Right renal cortex interstitium (tissue), 3 donors: ENCODE measurements around the gene EFCAB6. TPM values are rescaled to one million over a fixed set of nuclear protein-coding genes. Genes with fewer than 3 reads are reported as not detected.

Experiments
- DNase-seq, 3 donors: peaks; one replicate each; pipeline ENCODE4 v3.0.0-alpha.2; 2013; ENCODE audit warnings: low read depth in 3 of 3, low spot score in 2 of 3
- polyA plus RNA-seq, 3 donors: library from polyadenylated mRNA; unstranded; fragments of 120-200 nt; gene quantifications; one replicate each; pipeline ENCODE4 v1.2.1, GENCODE V29; 2013; ENCODE audit not compliant: insufficient read length in 3 of 3

The EFCAB6 gene
- polyA plus RNA-seq, 3 donors: 5.1 to 5.6 (median 5.6) TPM

DNA sequence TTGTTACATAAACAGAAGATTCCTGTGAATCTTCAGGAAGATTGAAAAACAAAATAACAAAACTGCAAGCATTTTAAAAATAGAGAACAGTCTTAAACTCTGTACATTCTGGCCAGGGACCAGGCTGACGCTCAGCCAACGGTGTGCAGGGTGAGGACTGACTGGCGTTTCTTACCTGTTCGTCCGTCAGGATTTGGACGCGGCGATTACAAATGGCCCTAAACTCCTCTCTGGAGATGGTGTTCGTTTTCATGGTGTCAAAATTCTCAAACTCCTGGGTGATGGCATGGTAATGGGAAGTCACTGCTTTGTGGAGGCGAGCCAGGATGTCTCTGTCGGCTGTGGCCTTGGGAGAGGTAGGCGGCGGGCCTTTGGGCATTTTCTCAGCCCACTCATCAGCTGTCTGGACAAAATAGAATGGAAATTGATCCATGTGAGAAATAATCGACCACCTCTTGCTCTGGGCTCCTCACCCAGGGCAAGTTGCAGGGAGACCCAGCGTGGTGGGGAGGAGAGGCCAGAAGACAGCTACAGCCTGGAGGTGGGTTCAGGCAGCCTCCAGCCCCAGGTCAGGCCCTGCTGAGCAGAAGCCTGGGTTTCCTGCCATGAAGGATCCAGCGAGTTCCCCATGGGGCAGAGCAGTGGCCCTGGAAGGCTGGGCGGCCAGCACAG is 257.3 kb downstream of the EFCAB6 start:
- no peak for DNase-seq

DNA sequence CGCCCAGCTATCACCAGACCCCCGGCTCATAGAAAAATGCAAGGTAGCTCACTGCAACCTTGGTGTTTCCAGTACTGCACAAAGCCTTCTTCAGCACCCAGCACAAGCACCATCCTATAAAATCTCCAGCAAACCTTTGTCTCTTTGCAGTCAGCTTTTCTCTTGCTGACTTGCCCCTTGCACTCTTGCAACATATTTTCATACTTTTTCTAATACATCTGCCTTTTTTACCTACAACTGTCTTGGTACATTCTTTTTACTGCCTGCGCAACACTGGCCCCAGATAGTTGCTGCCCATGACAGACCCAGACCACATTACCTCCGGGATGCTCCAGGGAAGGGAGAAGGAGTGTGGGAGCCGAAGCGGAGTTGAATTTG is 257.9 kb downstream of the EFCAB6 start:
- DNase-seq: no peak

DNA sequence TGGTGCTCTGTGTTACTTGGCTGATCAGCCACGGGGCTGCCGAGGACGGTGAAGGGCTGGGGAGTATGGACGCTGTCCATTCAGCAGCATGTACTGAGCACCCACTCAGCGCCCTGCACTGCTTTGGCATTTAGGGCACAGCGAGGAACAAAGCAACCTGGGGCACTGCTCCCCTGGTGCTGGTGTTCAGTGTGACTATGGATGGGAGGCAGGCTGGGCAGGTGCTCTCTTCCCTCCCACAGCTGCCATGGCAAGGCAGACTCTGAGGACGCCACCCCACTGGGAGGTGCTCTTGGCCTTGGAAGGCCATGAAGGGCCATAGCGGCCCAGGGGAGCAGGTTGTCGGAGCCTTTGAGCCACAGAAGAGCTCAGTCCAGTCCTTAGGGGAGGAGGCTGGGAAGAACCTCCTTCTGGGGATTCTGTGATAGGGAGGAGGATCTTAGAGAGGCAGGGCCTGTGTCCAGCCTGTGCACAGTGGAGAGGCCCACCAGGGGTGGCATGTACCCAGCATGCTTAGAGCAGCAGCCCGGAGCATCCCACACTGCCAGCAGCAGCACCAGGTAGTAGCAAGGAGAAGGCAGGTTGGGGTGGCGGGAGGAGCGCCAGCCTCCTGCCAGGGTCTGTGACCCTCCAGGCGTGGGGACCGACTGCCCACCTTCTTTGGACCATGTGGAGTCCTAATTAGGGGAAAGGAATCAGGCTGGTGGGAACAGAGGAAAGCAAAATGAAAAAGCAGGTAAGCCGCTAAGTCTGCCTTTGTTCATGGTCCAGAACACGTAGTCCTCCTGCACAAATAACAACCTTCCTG is 258.4 kb downstream of the EFCAB6 start:
- no peak for DNase-seq

DNA sequence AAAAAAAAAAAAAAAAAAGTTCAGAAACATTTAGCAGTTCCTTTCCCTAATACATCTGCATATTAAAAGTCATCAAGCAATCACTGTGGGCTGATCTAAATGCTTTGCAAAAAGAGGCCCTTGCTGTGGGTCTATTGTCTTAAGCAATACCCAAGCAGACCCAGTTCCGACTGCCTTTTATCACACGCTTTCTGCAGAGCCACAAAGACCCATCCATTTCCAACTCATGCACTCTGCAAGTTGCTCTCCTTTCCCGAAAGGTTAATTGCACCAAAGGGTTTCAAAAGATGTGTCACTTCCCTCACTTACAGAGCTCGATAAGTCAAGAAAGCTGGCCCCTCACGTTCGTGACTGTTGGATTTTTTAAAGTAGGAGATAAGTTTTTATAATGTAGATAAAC is 261.4 kb downstream of the EFCAB6 start:
- DNase-seq: no peak

DNA sequence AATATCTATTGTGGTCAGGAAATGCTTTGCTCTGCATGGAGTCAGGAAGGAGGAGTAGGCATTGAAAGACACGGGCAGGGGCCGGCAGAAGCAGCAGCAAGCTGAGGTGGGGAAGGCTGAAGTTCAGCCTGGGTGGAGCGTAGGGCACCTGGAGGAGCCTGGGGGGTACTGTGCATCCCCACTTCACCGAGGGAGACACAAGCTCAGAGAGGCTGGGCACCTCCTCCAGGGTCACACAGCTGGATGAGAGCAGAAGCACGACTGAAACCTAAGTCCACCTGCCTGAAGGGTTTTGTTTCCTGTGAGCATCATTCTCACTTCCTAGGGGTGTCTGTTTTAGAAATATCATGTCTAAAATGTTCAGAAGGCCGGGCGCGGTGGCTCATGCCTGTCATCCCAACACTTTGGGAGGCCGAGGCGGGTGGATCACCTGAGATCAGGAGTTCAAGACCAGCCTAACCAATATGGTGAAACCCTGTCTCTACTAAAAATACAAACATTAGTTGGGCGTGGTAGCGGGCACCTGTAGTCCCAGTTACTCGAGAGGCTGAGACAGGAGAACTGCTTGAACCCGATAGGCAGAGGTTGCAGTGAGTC is 262.0 kb downstream of the EFCAB6 start:
- DNase-seq: no peak

DNA sequence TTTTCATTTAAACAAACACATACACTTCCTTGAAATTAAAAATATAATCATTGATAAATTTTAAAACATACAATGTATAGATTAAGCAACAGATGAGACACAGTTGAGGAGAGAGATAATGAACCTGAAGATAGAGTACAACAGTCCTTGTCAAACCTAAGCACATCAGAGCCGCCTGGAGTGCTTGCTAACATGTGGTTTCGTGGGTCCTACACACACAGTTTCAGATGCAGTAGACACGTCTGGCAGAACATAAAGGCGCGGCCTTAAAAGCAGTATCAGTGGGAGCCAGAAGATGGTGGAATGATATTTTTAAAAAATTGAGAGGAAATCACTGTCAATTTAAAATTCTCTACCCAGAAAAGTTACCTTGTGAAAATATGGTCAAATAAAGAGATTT is 265.9 kb downstream of the EFCAB6 start:
- DNase-seq: no peak

DNA sequence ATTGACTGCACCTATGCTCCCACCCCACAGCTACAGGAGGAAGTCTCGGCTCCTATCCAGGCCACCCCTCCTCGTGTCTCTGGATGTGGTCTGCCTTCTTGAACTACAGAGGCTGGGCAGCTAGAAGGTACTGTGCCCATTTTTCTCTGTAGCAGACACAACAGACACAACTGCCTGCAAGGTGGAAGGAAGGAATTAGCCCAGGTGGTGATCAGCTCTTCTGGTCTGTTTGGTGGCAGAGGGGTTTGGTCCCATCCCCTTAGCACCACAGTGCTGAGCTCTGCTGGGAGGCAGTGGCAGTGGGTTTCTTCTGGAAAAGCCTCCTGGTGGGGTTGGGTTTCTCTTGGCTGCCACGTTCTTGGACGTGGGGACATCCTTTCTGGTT is 267.8 kb downstream of the EFCAB6 start:
- DNase-seq: no peak

DNA sequence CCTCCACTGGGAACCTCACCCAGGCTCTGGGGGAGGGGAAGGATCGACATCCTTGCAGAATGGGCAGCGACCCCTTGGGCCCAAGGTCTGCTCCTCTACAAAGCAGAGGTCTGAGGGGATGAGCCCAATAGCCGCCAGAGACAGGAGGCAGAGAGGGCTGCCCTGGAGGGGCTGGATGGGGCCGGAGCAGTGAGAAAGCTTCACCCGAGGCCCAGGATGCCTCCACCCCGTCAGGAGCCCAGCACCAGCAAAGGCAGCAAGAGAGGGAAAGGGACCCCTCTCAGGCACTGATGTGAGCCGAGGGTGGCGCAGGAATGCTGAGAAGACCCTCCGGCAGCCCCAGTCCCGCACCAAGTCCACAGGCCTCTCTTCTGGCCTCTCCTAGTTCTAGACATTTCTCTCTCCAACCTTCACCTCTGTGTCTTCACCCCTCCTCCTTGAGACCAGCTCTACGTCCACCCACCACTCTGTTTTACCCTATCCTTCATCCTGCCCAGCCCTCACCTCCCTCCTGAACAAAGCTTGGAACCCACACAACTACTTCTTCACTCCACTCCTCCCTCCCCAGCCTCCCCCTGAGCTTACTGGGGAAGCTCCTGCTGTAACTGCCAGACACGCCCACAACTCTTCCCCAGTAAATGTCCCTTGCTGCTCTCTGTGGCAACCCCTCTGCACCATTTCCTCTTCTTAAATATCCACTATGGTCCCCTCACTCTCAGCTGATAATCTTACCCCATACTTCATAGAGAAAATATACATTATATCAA is 268.4 kb downstream of the EFCAB6 start:
- no peak for DNase-seq

DNA sequence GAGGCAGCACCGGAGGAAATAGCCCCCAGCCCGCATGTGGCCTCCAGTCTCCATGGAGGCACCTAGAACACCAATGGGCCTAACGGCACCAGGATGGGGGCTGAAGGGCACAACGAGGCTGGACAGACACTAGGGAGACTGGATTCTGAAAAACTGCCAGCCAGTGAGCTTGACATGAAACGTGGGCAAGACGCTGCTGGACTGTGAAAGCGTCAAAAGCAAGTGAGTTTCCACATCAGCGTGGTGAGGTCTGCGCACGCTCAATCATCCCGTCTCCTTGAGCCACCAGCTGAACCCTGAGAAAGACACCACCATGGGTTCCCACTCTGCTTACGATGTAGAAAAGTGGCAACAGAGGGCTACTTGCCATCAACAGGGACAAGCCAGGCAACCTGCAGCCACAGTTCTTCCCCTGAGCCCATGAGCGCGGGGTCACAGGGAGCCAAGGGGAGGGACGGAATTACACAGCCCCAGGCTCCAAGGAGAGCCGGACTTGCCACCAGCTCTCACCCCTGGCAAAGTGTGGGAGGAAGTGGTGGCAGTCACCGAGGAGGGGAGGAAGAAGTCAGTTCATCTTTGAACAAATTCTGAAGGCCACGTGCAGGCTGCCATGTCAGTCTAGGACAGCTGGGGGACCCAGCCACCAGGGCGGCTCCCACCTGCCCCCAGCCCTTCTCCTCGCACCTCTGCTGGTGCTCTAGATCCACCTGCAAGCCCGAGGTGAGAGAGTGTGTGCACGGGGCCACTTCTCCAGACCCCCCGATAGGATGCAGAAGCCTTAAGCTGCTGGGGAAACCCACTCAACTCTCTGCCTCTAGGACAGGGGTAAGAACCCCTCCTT is 269.2 kb downstream of the EFCAB6 start:
- DNase-seq: no peak

DNA sequence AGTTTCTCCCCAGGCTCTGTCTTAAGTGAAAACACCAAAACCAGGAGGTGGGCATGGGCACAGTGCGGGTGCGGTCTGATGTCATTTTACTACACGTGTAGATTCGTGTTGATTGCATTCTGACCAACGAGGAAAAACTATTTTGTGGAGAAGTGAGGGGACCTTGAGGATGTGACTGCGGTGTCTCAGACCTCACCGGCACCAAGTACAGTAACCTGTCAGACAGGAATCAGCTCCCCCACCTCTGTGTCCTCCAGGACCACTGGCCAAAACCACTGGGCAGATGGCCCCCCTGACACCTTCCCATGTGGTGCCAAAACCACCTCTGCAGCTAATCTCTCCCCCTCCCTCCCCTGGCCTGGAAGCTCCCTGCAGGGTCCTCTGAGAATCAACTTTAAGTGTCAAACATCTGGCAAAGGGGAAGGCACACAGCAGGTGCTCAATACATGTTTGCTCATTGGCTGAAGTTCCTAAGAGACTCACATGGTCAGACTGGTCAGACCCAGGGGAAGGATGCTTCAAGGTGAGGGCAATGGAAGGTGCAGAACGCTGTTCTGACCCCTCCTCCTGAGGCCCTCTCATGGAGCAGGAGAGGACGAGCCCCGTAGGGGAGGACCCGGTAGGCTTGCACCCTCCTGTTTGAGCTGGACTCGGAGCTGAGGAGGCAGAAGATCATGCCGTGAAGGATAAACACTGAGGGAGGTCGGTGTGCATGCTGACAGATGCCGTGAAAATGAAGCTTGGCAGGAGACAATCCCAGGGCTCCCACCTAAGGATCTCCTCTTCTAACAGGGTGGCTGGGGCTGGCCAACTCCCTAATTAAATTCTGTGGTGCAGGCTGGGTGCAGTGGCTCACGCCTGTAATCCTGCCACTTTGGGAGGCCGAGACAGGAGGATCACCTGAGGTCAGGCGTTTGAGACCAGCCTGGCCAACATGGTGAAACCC is 270.4 kb downstream of the EFCAB6 start:
- DNase-seq: no peak

DNA sequence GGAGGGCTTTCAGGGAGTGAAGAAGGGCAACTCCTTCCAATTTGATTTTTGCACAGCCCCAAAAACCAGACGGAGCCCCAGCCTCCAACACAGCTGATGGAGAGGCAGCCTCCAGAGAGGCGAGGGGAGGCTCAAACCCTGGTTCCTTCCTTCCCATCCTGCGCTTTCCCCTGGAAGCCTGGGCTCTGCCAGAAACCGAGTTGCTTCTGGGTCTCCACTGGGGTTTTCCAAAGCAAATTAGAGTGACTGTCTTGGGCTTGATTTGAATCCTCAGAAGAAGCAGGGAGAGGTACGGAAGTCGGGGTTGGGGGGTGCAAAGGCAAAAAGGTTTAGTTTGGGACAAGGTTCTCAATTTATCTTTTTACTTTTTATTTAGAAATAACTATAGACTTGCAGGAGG is 271.1 kb downstream of the EFCAB6 start:
- no peak for DNase-seq

DNA sequence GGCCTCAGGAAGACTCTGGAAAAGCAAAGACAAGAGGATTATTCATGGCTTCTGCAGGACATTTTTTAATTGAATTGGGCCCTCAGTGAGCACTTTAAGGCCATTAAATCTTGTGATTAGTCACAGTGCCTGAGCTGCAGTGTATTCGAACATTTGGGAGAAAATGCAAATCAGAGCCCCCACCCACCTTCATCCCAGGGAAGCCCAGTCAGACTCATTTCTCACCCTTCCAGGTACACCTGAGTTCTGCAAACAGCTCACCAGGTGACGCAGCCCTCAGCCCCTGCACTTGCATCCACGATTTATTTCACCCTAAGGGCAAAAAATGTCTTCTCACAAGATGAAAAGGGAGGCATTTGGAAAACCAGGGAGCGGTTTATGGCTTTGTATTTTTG is 271.6 kb downstream of the EFCAB6 start:
- DNase-seq: no peak

DNA sequence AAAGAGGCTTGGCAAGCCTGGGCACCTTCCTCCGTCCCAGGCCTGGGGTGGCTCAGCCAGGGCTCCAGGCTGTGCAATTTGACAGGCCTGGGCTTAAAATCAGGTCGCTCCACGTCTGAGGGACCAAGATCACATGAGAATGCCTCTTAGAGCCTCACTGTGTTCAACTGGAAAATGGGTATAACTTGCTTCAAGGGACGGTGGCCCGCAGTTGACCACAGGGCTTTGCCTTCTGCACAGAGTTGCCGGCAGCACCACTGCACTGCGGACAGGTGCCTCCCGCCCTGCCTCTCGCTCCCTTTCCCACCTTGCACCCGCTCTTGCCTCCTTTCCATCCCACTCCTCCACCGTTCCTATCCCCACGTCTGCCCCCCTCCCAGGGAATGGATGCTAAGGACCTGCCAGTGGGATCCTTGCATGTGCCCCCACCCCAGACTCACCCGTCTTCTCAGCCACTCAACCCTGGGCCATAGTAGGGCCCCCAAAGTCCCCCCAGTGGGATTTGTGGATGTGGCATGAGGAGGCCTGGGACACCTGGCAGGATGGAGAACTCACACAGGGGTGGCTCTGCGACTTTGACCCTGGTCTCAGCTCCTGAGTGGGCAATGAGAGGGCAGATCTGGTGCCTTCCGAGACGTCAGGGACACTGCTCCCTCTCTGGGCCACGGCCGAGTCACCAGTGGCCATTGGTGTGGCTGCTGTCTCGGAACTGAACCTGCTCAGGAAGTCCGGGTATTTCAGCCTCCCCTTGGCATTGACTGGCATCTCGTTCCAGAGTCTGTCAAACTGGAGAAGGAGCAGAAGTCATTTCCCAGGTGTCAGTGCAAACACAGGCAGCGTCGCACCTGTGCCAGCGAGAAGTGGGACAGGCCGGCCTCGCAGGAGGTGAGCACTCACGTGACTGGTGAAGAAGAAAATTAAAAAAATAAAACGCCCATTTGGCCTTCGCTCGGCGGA is 272.3 kb downstream of the EFCAB6 start:
- no peak for DNase-seq

DNA sequence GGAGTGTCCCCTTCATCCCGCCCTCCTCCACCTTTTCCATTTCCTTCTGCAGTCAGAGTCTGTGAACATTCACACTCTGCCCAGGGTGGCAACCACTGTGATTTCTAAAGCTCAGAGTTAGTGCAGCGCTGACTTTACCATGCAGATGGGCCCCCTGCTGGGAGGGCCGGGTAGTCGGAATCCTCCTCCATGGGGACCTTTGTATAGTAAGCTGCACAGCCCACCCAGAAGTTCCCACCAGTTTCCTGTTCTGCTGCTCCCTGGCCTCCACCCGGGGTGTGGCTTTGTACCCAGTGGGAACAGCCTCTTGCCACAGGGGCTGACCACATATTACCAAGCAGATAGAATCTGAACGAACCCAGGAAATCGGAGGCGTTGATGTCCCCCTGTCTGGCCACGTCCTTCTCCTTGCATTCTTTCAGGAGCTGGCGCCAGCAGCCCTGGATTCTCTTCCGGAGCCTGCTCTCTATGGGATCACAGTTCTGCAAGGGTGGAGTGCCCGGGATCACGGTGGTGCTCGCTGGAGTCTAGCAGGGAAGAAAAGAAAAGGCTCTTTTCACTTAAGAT is 275.0 kb downstream of the EFCAB6 start:
- no peak for DNase-seq

DNA sequence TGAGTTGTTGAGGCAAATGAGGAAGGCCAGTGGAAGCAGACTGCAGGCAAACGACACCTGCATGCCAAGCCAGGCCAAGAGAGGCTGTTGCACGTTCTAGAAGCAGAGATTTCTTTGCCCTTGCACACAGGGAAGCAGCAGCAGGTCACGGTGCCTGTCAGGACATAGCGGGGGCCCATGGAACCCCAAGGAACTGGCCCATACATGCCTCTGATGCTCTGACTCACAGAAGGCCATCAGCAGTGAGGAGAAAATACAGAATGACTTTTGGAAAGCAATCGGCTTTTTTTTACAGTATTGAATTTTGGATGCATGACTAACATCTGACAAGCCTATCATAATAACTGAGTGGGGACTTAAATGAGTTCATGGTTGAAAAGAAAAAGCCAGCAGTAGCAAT is 276.4 kb downstream of the EFCAB6 start:
- DNase-seq: no peak

DNA sequence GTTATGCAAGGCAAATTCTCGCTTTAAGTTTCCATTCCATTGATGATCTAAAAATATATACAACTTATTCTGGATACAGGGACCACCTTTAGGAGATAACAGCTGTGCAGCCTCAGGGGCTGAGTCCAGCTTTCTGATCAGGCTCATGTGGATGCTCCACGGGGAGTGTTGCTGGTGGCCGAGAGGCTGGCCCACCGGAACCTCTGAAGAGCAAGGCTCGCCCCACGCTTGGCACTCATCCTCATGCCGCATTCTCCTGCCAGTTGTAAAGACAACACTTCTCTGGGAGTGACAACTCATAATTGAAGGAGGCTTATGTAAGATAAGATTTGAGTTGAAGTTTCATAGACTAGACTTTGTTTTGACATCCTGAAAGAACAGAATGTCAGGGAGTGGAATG is 276.8 kb downstream of the EFCAB6 start:
- DNase-seq: no peak

DNA sequence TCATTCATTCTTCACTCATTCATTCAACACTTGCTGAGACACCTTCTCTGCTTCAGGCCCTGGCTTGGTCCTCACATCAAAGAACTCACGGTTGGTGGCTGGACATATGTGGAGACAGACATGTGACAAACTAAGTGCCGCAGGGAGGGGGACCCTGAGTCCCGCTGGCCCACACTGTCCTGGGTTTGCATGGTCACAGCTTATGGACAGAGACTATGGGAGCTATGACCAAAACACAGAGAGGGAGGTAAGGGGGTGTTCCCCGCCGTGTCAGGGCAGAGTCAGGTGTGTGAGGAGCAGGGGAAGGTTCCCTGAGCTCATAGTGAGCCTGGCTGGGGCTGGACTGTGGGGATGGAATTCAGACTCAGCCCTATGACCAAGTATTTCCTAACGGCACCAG is 277.2 kb downstream of the EFCAB6 start:
- no peak for DNase-seq
